Fibroblast of skin of right biceps (primary cell): Measurements from ENCODE around the gene SLC29A2.

Experiments
- DNase-seq: peaks from one replicate; pipeline ENCODE4 v3.0.0-alpha.2; 2013

The SLC29A2 gene

GRCh38 chr11:66346476-66347424 lies 24.8 kb downstream of the SLC29A2 start:
- no peak for DNase-seq

DNA sequence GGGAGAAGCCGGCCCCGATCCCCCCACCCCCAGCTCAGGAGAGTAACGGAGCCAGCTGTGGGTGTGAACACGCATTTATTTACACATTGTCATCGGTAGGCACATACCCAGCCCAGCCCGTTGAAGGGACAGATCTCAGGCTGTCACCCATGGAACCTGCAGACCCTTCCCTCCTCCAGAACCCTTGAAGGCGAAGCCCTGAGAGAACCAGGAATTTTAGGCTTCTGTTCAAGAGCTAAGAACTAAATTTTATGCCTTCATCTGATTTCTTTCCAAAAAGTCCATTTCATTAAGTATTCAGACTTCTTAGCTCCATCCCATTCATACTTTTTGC lies 26.3 kb downstream of the SLC29A2 start:
- no peak for DNase-seq

GRCh38 chr11:66344550-66345315 lies 26.8 kb downstream of the SLC29A2 start, which contains the start of gene BRMS1:
Gene BRMS1 (minus strand): TSS chr11:66345104. CDS start chr11:66342234, 2,870 bp downstream.
- peak; percentile 97 for DNase-seq

DNA sequence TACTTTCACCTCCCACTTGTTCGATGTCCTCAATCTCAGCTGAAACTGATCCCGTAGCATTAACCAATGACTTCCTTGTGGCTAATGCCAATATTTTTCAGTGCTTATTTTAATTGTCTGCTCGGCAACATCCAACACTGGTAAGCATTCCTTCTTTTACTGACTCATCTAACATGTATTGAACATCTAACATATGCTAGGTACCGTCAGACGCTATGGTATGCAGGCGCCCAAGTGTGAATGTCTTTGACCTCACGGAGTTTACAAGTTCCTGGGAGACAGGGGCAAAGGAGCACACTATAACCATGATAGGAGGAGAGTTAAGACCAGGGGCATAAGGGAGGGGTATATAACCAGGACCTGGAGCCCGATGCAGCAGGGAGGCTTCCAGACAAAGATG lies 28.4 kb downstream of the SLC29A2 start:
- no peak for DNase-seq

GRCh38 chr11:66341502-66342126 lies 29.9 kb downstream of the SLC29A2 start:
- DNase-seq: no peak

GRCh38 chr11:66340596-66341501 lies 30.7 kb downstream of the SLC29A2 start:
- no peak for DNase-seq

- no peak for DNase-seq
Observed at GRCh38 chr11:66339686-66340483, 31.7 kb downstream of the SLC29A2 start.

DNA sequence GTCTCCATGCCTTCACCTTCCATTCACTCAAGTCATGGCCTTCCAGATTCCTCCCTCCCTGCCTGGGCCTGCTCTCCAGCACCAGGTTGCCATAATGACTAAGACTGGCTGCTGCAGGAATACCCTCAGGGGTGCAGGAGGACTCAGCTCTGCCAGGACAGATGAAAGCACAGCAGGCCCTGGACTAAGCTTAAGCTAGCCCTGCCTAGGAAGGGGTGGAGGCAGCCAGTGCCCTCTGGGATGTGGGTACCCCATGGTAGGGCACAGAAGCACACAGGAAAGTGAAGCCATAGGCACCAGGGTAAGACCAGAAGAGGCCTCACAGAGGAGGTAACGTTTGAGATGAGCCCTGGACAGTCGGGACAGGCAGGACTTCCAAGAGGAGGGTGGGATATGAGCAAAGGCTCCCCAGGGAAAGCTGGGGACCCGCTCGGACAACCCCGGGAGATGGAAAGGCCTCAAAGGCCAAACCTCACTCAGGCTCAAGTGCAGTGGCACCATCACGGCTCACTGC lies 32.3 kb downstream of the SLC29A2 start:
- no peak for DNase-seq

- no peak for DNase-seq
Observed at GRCh38 chr11:66338276-66339161, 33.0 kb downstream of the SLC29A2 start.

- no peak for DNase-seq
Observed at GRCh38 chr11:66337103-66337899, 34.3 kb downstream of the SLC29A2 start.

DNA sequence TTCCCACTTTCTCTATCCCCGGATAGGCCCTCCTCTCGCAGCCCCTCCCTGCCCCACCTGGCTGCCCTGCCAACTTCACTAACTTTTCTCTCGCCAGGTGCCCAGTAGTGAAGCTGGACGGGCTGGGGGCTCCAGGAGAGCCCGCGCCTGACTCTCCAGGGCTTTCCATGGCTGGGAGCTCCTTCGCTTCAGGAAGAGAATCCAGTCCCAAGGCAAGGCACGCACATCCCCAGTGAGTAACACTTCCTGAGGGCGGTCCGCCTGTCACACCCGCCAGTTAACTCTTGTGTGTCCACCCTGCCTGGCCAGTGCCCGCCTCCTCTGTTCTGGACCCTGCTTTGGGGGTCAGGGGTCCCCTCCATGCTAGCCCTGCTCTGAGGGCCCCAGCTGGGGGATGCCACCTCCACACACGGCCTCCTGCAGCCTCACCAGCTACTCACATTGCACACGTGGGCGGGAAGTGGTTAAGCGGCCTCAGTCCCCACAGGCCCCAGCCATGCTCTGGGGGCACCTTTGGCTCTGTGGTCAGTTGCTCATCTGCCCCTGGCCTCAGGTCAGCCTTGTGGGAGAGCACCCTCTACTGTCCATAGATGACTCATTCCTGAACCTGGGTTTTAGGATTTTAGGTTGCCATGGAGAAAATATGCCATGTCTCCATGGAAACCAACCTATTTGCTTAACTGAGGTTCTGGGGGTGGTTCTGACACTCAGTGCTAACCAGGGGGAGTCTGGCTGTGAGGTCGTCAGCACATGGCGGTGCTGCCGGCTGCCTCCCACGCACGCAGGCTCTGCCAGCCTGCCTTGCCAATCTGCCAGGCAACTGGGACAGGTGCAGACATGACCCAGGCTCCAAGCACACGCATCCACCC lies 35.1 kb downstream of the SLC29A2 start, which contains the start of gene RIN1:
Gene RIN1 (minus strand): TSS at position 201 of the 869 bp plus-strand sequence. CDS start 32 bp downstream, at position 169.
- peak; percentile 89 for DNase-seq

DNA sequence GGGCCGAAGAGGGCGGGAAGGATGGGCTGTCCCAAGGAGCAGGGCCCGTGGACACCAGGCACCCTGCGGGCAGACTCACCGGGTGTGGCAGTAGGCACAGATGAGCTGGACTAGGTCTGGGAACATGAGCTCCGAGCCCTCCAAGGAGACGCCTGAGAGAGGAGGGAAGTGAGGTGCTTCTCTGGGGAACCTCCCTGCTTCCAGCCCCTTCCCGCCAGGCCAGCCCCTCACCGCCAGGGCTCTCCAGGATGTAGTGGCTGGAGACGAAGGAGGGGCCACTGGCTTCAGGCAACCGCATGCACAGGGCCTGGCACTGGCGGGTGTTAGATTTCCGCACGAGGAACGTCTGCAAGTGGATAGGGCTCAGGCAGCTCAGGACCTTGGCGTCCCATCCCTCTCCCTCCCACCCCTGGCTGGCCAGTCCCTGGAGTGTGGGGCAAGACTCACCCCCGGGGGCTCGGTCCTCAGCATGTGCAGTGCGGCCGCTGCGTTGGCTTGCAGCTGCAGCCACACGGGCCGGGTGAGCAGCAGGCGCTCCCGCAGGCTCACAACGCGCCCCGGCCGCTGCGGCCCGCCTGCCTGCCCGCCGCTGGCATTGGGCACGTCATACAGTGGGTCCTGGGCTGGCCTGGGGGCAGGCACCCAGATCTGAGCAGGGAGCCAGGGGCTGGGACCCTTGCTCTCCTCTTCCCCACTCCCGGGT lies 35.9 kb downstream of the SLC29A2 start:
- peak; percentile 64 for DNase-seq

DNA sequence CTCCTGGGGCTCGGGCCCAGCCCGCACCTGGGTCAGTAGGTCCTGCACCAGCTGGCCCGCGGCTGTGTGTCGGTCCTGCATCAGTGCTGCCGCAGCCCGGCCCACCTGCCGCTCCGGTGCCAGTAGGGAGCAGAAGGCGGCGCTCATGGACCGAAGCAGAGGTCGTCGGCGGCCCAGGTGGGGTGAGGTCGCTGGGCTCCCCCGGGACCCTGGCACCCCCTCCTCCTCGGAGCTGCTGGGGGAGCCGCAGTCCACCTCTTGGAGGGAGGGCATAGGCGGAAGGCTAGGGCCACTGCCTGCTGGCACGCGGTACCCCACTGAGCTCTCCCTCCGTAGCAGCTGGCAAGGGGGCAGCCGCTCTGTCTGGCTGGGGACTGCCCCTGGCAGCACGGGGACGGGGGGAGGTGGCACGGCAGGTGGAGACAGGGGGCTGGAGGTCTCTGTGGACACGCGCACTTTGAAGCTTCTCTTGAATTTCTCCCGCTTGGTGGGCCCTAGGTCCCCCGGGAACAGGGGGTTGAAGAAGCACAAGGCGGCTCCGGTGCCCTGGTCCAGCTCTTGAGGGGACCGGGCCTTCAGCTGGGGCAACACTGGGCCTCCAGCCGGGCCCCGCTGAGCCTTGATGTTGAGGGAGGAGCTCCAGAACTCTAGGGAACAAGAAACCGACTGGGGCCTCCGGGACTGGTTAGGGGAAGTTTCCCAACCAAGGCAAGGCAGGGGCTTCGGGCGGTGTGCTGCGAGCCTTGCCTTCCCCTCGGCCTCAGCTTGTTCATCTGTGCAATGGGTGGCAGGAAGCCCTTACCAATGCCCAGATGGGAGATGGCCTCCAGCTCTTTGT lies 36.7 kb downstream of the SLC29A2 start:
- DNase-seq: no peak

DNA sequence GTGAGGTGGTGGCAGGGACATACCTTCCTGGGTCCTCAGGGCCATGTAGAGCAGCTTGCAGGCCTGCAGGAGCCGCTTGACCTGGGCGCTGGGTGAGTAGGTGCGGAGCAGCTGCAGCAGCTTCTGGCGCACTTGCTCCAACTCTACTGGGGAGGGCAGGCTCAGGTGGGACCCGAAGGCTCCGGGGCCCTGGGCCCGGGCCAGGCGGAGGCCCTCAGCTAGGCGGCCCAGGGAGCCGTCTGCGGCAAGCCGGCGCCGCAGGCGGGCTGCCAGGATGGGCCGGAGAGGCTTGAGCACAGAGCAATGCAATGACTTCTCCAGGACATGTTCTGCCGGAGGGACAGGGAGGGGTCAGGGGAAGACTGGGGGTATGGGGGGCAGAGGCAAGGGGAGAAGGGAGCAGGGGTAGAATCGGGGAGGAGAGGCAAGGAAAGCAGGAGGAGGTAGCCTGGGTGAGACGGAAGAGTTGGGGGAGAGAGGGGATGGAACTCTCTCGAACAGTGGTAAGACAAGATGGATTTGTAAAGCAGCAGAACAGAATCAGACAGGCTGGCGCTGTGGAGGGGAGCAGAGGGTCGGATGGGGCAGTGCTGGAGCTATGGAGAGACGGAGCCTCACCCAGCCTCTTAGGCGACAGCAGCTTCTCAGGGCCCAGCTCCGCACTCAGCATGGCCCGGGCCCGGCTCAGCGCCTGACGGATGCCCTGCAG lies 37.5 kb downstream of the SLC29A2 start:
- no peak for DNase-seq

GRCh38 chr11:66333220-66333877 lies 38.2 kb downstream of the SLC29A2 start:
- no peak for DNase-seq
